Subcutaneous abdominal adipose tissue (tissue), 5 donors: ENCODE data around the gene CAPN9.
A peak's percentile ranks its signal among the peaks of the same experiment; 100 is the strongest.

Source experiments
- H3K27ac ChIP-seq: one replicate; pipeline ENCODE4 v1.7.0; 2013; ENCODE audit warnings: low read depth, mild to moderate bottlenecking, inconsistent platforms, low read length, moderate library complexity
- H3K27me3 ChIP-seq, 5 donors: one replicate each; pipeline ENCODE4 v1.7.0; 2013; ENCODE audit warnings: low read length in 5 of 5, inconsistent platforms in 1 of 5; ENCODE audit not compliant: control insufficient read depth in 5 of 5, insufficient read depth in 4 of 5
- H3K36me3 ChIP-seq, 5 donors: one replicate each; pipeline ENCODE4 v1.7.0; 2013; ENCODE audit warnings: low read length in 5 of 5; ENCODE audit not compliant: control insufficient read depth in 5 of 5, insufficient read depth in 5 of 5
- H3K4me1 ChIP-seq, 5 donors: one replicate each; pipeline ENCODE4 v1.7.0; 2013; ENCODE audit warnings: low read length in 5 of 5, mild to moderate bottlenecking in 3 of 5, moderate library complexity in 1 of 5; ENCODE audit not compliant: control insufficient read depth in 5 of 5, insufficient read depth in 5 of 5
- H3K4me3 ChIP-seq, 5 donors: one replicate each; pipeline ENCODE4 v1.7.0; 2013; ENCODE audit warnings: low read length in 5 of 5, low read depth in 1 of 5
- H3K9ac ChIP-seq, 5 donors: one replicate each; pipeline ENCODE4 v1.7.0; 2013; ENCODE audit warnings: low read length in 5 of 5, mild to moderate bottlenecking in 4 of 5, moderate library complexity in 3 of 5
- H3K9me3 ChIP-seq, 5 donors: one replicate each; pipeline ENCODE4 v1.7.0; 2013; ENCODE audit warnings: low read length in 5 of 5; ENCODE audit not compliant: control insufficient read depth in 5 of 5
- donor health status: healthy.
- donor health status: healthy.
- donor health status: healthy.
- donor health status: healthy.
- donor health status: healthy.

Gene CAPN9

GRCh38 chr1:230746617-230747016 is 571 bp upstream of the CAPN9 start:
- no peak overlapping the region for H3K4me3 ChIP-seq
- no peaks in the 10 kb centered on the region for H3K9me3 ChIP-seq

DNA sequence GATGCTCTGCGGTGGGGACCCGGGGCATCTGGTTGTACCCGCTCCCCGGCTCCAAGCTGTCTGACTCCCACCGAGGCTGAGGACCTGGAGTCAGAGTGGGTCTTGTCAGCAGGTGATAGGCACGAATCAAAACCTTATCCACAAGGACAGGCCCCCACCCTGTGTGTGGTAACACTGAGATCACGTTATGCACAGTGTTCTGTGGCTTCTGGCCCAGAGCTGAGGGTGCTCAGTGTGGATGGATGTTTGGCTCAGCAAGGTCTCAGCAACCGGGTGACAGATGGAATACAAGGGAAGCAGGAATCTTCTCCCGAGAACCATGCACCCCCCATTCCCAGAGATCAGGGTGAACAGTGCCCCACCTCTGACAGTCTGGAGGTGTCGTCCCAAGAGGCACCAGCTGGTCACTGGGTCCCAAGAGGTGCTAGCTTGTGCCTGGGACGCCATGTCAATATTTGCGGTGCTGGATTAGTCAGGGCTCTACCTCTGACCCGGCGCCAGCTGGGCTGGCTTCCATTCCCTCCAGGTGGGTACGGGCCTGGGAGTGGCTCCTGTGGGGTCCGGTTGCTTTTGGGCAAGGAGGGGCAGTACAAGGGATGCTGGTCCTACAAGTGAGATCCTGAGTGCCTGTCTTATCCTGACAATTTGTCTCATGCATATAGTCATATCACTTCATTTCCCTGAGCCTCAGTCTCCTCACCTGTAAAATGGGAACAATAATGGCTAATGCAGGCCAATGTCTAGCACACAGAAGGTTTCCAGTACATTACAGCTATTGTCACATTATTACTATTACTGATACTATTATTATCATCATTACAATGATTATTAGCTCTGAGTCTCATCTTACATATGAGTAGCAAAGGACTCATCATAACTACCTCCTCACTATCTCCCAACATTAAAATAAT is 957 bp downstream of the CAPN9 start:
- H3K4me1 ChIP-seq = no peaks in the 10 kb centered on the region
- H3K9ac ChIP-seq = no peak overlapping the region
- H3K4me3 ChIP-seq = no peak overlapping the region
- no peak overlapping the region for H3K27ac ChIP-seq
- H3K36me3 ChIP-seq = no peaks in the 10 kb centered on the region
- peaks cover 0 to 8% (median 4%) of the 10 kb centered on the region in 5 donors for H3K27me3 ChIP-seq
- H3K9me3 ChIP-seq = no peaks in the 10 kb centered on the region

More at GRCh38 chr1:230746617-230747016, 571 bp upstream of the CAPN9 start:
- Histone ChIP-seq H3K27me3 (peaks cover 0 to 8% (median 4%) of the 10 kb centered on the region in 5 donors), H3K4me1 (no peaks in the 10 kb centered on the region), H3K36me3 (no peaks in the 10 kb centered on the region), H3K9ac (no peak overlapping the region), H3K27ac (no peak overlapping the region)

GRCh38 chr1:230749150-230749549 is 2.0 kb downstream of the CAPN9 start:
- Histone ChIP-seq H3K27ac (no peak overlapping the region), H3K4me3 (no peak overlapping the region), H3K9ac (no peak overlapping the region), H3K27me3 (peaks cover 0 to 8% (median 4%) of the 10 kb centered on the region in 5 donors), H3K9me3 (no peaks in the 10 kb centered on the region), H3K4me1 (peaks cover 2 to 5% (median 4%) of the 10 kb centered on the region in 5 donors), H3K36me3 (no peaks in the 10 kb centered on the region)

DNA sequence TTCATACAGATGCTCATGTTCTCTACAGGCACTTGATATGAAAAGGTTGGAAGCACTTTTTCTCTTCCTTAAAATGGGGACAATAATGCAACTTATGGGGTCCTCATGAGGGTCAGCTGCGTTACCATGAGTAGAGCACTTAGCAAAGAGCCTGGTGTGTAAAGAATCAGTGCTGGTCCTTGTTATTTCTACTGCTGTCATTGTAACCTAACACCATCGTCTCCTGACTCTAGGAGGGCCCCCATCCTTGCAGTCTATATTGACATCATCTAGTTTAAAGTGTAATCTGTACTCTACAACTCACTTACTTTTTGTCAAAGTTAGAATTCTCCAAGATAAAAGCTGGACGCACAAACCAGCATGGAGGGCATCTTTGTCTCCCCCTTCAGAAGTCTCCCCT is 2.4 kb downstream of the CAPN9 start:
- Histone ChIP-seq H3K27ac (no peak overlapping the region), H3K4me1 (peaks cover 2 to 5% (median 4%) of the 10 kb centered on the region in 5 donors), H3K9ac (no peak overlapping the region), H3K9me3 (no peaks in the 10 kb centered on the region), H3K4me3 (no peak overlapping the region), H3K36me3 (no peaks in the 10 kb centered on the region), H3K27me3 (peaks cover 0 to 8% (median 4%) of the 10 kb centered on the region in 5 donors)

GRCh38 chr1:230750576-230750975 is 3.4 kb downstream of the CAPN9 start:
- Histone ChIP-seq H3K9ac (no peak overlapping the region), H3K4me1 (peaks cover 2 to 7% (median 5%) of the 10 kb centered on the region in 5 donors), H3K4me3 (no peak overlapping the region), H3K36me3 (no peaks in the 10 kb centered on the region), H3K27ac (no peak overlapping the region), H3K9me3 (no peaks in the 10 kb centered on the region), H3K27me3 (peaks cover 0 to 8% (median 4%) of the 10 kb centered on the region in 5 donors)

DNA sequence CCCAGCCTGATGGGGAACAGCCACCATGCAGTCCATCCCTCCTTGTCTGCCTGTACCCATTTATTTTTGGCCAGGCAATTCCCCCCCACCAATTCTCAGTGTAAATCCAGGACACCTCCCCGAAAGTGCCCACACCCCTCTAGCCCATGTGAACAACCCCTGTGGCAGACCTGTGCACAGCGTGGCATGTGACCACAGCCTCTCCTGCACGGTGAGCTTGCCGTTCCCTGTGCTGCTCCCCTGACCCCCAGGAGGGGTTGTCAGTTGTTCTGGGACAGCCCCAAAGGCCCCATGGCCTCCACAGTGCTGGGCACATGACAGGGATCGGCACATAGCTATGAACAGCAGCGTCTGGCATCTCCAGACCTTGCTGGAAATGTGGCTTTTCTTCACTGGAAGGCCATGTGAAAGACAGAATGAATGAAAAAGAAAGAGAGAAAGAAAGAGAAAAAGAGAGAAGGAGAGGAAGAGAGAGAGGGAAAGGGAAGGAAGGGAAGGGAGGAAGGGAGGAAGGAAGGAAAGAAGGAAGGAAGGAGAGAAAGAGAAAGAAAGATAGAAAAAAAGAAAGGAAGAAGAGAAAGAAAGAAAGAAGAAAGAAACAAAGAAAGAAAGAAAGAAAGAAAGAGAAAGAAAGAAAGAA is 3.9 kb downstream of the CAPN9 start:
- Histone ChIP-seq H3K9me3 (no peaks in the 10 kb centered on the region), H3K4me3 (no peak overlapping the region), H3K27ac (no peak overlapping the region), H3K4me1 (peaks cover 2 to 7% (median 5%) of the 10 kb centered on the region in 5 donors), H3K27me3 (peaks cover 0 to 8% (median 4%) of the 10 kb centered on the region in 5 donors), H3K36me3 (no peaks in the 10 kb centered on the region), H3K9ac (no peak overlapping the region)

DNA sequence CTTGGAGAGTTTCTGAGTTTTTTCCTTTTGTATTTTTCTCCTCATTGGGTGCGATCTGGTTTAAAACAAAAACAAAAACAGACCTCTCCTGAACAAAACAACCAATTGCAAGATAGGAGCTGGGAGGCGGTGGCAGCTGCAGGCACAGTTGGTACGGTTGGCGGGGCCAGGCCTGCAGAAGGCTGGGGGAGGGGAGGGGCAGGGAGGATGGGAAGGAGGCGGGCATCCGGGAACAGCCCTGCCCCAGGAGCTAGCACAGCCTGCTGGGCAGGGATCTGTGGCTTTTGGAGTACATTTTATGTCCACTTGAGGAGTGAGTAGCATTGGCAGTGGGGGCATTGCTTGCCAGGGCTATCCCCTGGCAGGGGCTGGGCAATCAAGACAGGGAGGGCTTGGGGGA is 5.2 kb downstream of the CAPN9 start:
- Histone ChIP-seq H3K9me3 (no peaks in the 10 kb centered on the region), H3K9ac (no peak overlapping the region), H3K27ac (no peak overlapping the region), H3K27me3 (peaks cover 0 to 7% (median 4%) of the 10 kb centered on the region in 5 donors), H3K4me1 (peaks cover 2 to 7% (median 5%) of the 10 kb centered on the region in 5 donors), H3K36me3 (no peaks in the 10 kb centered on the region), H3K4me3 (no peak overlapping the region)

- Histone ChIP-seq H3K4me1 (peaks cover 2 to 7% (median 5%) of the 10 kb centered on the region in 5 donors), H3K4me3 (peak overlapping the region in 3 of 5 donors; percentile 4 to 34 (median 34)), H3K36me3 (no peaks in the 10 kb centered on the region), H3K9ac (no peak overlapping the region), H3K27ac (no peak overlapping the region), H3K27me3 (peaks cover 0 to 8% (median 4%) of the 10 kb centered on the region in 5 donors), H3K9me3 (no peaks in the 10 kb centered on the region)
Measured at GRCh38 chr1:230753191-230753585, 6.0 kb downstream of the CAPN9 start.

GRCh38 chr1:230753586-230754251 is 6.5 kb downstream of the CAPN9 start:
- Histone ChIP-seq H3K27ac (no peak overlapping the region), H3K27me3 (peaks cover 0 to 8% (median 6%) of the 10 kb centered on the region in 5 donors), H3K9ac (no peak overlapping the region), H3K4me3 (peak overlapping the region in 4 of 5 donors; percentile 4 to 34 (median 33)), H3K36me3 (no peaks in the 10 kb centered on the region), H3K4me1 (peaks cover 2 to 7% (median 5%) of the 10 kb centered on the region in 5 donors), H3K9me3 (no peaks in the 10 kb centered on the region)
